HUES48 (cell line): Measurements from ENCODE around the gene COA1.

Experiments used
- H3K27ac ChIP-seq: one replicate; pipeline ENCODE4 v1.7.0; 2013; ENCODE audit warnings: low read depth, low read length, inconsistent platforms
- H3K27me3 ChIP-seq: 2 replicates; pipeline ENCODE4 v1.6.1; 2013; ENCODE audit warnings: mild to moderate bottlenecking, low read length; ENCODE audit not compliant: control insufficient read depth, insufficient read depth
- H3K36me3 ChIP-seq: 2 replicates; pipeline ENCODE4 v1.6.1; 2013; ENCODE audit warnings: low read length; ENCODE audit not compliant: control insufficient read depth, insufficient read depth
- H3K4me1 ChIP-seq: 2 replicates; pipeline ENCODE4 v1.6.1; 2013; ENCODE audit warnings: mild to moderate bottlenecking, low read length; ENCODE audit not compliant: control insufficient read depth, insufficient read depth
- H3K4me3 ChIP-seq: 2 replicates; pipeline ENCODE4 v1.5.1; 2013; ENCODE audit warnings: mild to moderate bottlenecking, low read depth, low read length
- H3K9ac ChIP-seq: 2 replicates; pipeline ENCODE4 v1.6.1; 2013; ENCODE audit warnings: mild to moderate bottlenecking, low read depth, low read length, moderate library complexity
- H3K9me3 ChIP-seq: 2 replicates; pipeline ENCODE4 v1.6.1; 2013; ENCODE audit warnings: low read length; ENCODE audit not compliant: control insufficient read depth, insufficient read depth

COA1 gene

GRCh38 chr7:43767311-43767710 is 38.0 kb upstream of the COA1 start:
- H3K27ac ChIP-seq = no peak overlapping the region
- no peaks in the 10 kb centered on the region for H3K9me3 ChIP-seq
- H3K27me3 ChIP-seq = no peaks in the 10 kb centered on the region
- no peak overlapping the region for H3K9ac ChIP-seq
- 0 out of 2 replicates have a peak, but pooled peaks cover 11% of the 10 kb centered on the region for H3K36me3 ChIP-seq
- H3K4me1 ChIP-seq = peaks cover 27% of the 10 kb centered on the region
- H3K4me3 ChIP-seq = no peak overlapping the region

GRCh38 chr7:43766564-43766963 is 37.2 kb upstream of the COA1 start:
- no peaks in the 10 kb centered on the region for H3K27me3 ChIP-seq
- H3K4me1 ChIP-seq = peaks cover 27% of the 10 kb centered on the region
- no peak overlapping the region for H3K4me3 ChIP-seq
- H3K9me3 ChIP-seq = no peaks in the 10 kb centered on the region
- no peak overlapping the region for H3K27ac ChIP-seq
- 0 out of 2 replicates have a peak, but pooled peaks cover 6% of the 10 kb centered on the region for H3K36me3 ChIP-seq
- H3K9ac ChIP-seq = no peak overlapping the region

DNA sequence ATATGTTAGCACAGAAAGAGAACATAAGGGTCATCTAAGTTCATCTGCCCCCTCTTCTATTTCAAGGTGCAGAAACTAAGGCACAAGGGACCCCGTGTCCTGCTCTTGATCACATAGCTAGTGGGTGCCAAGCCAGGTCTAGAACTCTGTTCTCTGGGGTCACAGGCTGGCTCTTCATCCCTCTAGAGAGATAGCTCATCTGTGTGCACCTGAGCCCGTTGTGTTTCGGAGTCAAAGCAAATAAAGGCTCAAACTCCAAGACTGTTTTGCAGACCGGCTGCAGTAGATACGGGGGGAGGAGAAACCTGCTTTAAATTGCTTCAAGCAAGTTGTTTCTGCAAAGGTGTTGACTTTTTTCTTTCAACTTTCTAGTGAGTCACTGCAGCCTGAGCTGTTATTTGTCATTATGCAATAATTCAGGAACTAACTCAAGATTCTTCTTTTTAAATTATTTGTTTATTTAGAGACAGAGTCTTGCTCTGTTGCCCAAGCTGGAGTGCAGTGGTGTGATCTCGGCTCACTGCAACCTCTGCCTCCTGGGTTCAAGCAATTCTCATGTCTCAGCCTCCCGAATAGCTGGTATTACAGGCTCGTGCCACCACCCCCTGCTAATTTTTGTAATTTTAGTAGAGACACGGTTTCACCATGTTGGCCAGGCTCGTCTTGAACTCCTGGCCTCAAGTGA is 35.6 kb upstream of the COA1 start:
- Histone ChIP-seq H3K9me3 (no peaks in the 10 kb centered on the region), H3K4me3 (no peak overlapping the region), H3K36me3 (no peaks in the 10 kb centered on the region), H3K27me3 (no peaks in the 10 kb centered on the region; the same call in 1 of the 2 replicates), H3K4me1 (peaks cover 30% of the 10 kb centered on the region), H3K27ac (no peak overlapping the region), H3K9ac (no peak overlapping the region)

DNA sequence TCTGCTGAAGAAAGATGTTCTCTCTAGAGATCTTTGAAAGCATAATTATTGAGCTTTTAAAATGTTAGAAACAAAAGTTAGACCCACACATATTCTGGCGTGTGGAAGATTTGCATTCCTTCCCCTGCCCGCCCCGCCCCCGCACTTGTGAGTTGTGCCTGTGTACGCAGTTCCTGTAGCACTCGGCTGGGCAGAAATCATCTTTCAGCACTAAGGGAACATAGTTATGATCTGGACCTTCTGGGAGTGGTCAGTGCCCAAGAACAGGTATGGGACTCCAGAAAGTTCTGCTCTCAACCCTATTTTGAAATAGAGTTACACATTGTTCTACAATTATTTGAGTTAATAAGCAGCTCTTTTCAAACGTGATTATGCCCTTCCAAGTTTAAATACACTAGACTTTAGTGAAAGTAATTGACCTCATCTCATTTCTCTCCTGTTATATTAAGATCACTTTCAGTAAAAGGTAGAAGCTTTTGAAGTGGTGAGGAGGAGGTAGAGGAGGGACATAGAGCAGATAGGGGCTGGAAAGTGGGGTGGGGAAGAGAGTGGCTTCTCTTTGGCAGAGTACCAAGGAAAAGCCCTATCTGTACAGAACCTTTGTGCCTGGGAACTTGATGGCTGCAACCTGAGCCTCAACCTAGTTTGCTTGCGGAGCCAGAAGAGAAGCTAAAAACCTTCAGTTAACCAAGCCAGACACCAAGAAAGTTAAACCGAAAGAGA is 34.9 kb upstream of the COA1 start:
- Histone ChIP-seq H3K36me3 (no peaks in the 10 kb centered on the region), H3K4me1 (peaks cover 35% of the 10 kb centered on the region), H3K27ac (no peak overlapping the region), H3K9me3 (no peaks in the 10 kb centered on the region), H3K4me3 (no peak overlapping the region), H3K27me3 (peaks cover 6% of the 10 kb centered on the region), H3K9ac (no peak overlapping the region)

- no peak overlapping the region for H3K4me3 ChIP-seq
- H3K9ac ChIP-seq = no peak overlapping the region
- no peak overlapping the region for H3K27ac ChIP-seq
- H3K4me1 ChIP-seq = peaks cover 32% of the 10 kb centered on the region
- H3K27me3 ChIP-seq = peaks cover 9% of the 10 kb centered on the region
- H3K36me3 ChIP-seq = no peaks in the 10 kb centered on the region
- H3K9me3 ChIP-seq = no peaks in the 10 kb centered on the region
These were observed 33.9 kb upstream of the COA1 start for GRCh38 chr7:43763183-43763582.

- no peaks in the 10 kb centered on the region for H3K36me3 ChIP-seq
- no peaks in the 10 kb centered on the region for H3K9me3 ChIP-seq
- H3K4me3 ChIP-seq = no peak overlapping the region
- H3K9ac ChIP-seq = no peak overlapping the region
- H3K4me1 ChIP-seq = peaks cover 38% of the 10 kb centered on the region
- H3K27ac ChIP-seq = no peak overlapping the region
- peaks cover 19% of the 10 kb centered on the region for H3K27me3 ChIP-seq
These were observed 32.8 kb upstream of the COA1 start for GRCh38 chr7:43761938-43762692.

DNA sequence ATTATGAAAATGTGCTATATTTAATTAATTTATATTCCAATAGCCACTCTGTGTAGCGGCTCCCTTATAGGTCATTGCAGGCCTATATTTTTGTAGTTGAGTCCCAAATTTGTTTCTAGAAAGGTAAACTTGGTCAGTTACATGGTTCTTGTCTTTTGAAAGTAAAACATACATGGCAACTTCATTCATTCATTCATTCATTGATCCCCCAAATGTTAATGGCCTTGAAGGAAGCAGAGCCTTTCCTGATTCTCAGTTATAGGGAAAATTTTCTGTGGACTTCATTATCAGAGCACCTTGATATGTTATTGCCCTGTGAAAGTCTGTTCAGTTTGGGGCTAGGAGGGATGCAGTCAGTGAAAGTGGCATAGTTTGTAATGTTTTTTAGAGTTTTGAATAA is 32.1 kb upstream of the COA1 start:
- H3K9ac ChIP-seq = no peak overlapping the region
- peaks cover 25% of the 10 kb centered on the region for H3K27me3 ChIP-seq
- H3K27ac ChIP-seq = no peak overlapping the region
- H3K4me3 ChIP-seq = no peak overlapping the region
- H3K9me3 ChIP-seq = no peaks in the 10 kb centered on the region
- H3K36me3 ChIP-seq = no peaks in the 10 kb centered on the region
- peaks cover 38% of the 10 kb centered on the region for H3K4me1 ChIP-seq

GRCh38 chr7:43760861-43761260 is 31.5 kb upstream of the COA1 start:
- Histone ChIP-seq H3K36me3 (no peaks in the 10 kb centered on the region), H3K9me3 (no peaks in the 10 kb centered on the region), H3K9ac (no peak overlapping the region), H3K4me1 (peaks cover 38% of the 10 kb centered on the region), H3K27me3 (peaks cover 28% of the 10 kb centered on the region), H3K27ac (no peak overlapping the region), H3K4me3 (no peak overlapping the region)

DNA sequence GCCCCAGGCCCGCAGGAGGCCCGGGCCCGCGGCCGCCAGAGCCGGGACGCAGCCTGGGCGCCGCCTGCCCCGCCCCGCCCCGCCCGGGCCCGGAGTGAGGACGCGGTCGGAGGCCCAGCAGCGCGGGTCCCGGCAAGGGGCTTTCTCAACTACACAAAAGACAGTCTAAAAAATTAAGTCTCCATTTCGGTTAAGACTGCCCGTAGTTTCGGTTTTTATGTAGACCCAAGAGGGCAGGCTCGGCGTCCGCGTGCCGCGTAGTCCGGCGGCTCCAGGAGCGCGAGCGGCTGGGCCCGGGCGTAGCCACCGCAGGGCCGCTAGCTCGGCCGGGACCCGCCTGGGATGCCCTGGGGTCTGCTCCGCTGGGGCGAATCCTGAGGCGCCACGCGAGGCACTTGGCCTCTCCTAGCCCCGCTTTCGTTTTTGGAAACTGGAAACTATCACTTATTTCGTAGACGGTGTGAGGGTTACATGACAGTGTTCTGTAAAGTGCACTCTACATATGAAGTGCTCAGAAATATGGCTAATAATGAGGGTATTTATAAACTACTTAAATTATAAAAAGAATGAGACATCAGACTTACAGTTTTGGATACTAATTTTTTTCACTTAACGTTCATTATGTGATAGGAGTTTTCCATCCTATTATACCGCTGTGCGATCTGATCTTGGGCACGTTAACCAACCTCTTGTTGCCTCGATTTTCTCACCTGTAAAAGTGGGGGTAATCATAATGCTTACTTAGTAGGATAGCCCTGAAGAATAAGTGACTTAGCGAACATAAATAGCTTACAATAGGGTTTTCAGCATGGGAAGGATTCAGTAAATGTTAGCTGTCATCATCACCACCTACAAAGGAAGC is 29.7 kb upstream of the COA1 start:
- no peaks in the 10 kb centered on the region for H3K36me3 ChIP-seq
- no peaks in the 10 kb centered on the region for H3K9me3 ChIP-seq
- peak overlapping the region; percentile 31; the same call in 1 of the 2 replicates for H3K9ac ChIP-seq
- H3K27me3 ChIP-seq = peaks cover 28% of the 10 kb centered on the region
- no peak overlapping the region for H3K27ac ChIP-seq
- H3K4me3 ChIP-seq = peak overlapping the region; percentile 72
- H3K4me1 ChIP-seq = peaks cover 29% of the 10 kb centered on the region

- Histone ChIP-seq H3K9me3 (no peaks in the 10 kb centered on the region), H3K4me3 (peak within 1 kb of the TSS; percentile 72), H3K4me1 (peaks cover 21% of the 10 kb centered on the region), H3K27me3 (peaks cover 28% of the 10 kb centered on the region), H3K9ac (peak within 1 kb of the TSS; percentile 31; the same call in 1 of the 2 replicates), H3K36me3 (no peaks in the 10 kb centered on the region), H3K27ac (no peak within 1 kb of the TSS)
These were observed 28.9 kb upstream of the COA1 start, which contains the start of gene BLVRA for GRCh38 chr7:43758029-43758821. Gene BLVRA, plus strand, starts transcription at chr7:43758680. Its CDS starts 12,479 bp downstream, at chr7:43771159.
